GM21515 (cell line): ENCODE results near the gene GLI2.

Source experiments
- ATAC-seq: cut with Tn5 transposase; IDR thresholded peaks from one replicate; pipeline ENCODE4 v1.9.1; 2021; ENCODE audit not compliant: unreplicated experiment

The GLI2 gene

GRCh38 chr2:120737340-120738101 lies 1.9 kb downstream of the GLI2 start:
- no peak for ATAC-seq

- no peak for ATAC-seq
Observed at GRCh38 chr2:120738117-120738516, 2.4 kb downstream of the GLI2 start.

DNA sequence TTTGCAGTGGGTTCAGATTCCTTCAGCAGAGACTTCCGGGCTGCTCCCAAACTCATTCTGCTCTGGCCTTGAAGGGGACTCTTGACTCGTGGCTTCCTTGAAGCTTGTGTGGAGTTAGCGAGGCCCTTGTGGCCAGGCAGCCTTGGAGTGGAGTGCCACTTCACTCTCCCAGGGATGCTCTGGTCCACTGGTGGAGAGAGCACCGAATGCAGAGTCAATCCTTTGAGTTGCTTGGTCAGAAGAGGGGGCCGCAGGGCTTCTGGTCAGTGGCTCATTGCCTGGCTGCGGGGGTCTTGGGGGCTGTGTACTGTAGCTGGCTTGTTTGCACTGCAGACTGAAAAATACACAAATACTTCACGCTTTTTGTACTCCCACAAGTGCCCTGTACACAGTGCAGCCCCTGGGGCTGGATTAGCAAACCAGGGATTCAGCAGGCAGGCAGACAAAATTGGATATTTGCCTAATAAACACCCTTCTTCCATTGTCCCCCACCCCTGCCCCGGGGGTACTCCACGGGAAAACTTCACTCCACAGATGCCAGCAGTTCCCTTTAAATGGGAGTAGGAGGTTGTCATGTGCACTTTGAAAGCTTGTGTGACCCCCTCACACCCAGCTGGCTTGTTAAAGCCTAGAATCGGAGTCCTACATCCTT lies 3.2 kb downstream of the GLI2 start:
- ATAC-seq = no peak

DNA sequence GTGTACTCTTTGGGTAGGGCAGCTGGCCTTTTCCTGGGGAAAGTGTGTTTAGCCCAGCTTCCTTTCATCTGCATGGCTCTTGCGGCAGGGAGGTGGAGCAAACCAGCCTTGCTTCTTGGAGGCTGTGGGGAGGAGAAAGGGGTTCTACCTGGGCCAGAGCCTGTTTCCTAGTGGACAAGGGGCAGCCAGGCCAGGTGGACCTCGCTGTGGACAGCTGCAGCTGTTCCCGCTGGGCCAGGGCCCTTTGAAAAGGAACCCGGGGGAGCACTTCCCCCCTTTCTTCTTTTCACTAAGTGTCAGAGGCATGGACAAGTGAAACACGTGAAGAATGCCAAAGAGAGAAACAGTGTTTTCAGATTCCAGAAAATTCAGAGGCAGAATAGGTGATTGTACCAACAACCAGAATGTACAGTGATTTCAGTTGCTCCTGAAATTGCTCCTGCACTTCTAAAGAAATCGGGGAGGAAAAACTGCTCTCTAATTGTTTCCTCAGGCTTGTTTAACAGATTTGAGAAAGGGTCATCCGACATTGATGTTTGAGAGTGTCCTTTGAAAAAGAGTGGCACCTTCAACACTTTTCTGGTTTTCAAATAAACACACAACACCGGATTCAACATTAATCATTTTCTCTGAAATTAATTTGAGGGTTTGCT lies 3.9 kb downstream of the GLI2 start:
- no peak for ATAC-seq

GRCh38 chr2:120740375-120740764 lies 4.7 kb downstream of the GLI2 start:
- ATAC-seq = no peak

DNA sequence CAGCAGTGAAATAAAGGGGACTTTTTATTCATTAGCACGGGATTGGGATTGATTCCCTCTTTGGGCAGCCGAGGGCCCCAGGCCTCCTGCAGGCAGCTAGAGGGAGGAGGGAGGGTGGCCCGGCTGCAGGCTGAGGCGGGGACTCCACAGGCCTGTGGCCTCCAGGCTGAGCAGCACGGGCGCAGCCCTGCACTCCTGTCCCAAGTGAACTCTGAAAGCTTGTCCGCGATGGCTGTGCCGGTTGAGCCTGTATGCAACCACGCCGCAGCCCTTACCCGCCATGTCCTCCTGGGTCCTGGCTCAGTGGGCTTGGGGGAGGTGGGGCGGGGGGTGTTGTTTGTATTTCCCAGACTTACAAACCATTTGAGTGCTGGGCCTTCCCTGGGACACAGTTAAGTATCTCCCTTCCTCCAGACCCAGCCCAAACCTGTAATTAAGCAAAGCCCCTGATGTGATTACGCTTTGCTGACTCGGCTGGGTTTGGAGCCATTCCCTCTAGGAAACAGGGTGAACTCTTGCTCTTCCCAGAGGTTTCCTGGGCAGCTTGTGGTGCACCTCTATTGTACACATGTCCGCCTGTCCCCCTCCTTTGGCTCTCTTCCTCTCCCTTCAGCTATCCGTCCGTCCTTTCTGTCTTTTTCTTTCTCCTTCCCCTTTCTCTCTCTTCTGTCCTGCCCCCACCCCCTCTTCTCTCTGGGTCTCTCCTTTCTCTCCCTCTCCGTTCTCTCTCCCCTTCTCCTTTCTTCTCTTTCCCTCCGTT lies 5.3 kb downstream of the GLI2 start:
- ATAC-seq = no peak

DNA sequence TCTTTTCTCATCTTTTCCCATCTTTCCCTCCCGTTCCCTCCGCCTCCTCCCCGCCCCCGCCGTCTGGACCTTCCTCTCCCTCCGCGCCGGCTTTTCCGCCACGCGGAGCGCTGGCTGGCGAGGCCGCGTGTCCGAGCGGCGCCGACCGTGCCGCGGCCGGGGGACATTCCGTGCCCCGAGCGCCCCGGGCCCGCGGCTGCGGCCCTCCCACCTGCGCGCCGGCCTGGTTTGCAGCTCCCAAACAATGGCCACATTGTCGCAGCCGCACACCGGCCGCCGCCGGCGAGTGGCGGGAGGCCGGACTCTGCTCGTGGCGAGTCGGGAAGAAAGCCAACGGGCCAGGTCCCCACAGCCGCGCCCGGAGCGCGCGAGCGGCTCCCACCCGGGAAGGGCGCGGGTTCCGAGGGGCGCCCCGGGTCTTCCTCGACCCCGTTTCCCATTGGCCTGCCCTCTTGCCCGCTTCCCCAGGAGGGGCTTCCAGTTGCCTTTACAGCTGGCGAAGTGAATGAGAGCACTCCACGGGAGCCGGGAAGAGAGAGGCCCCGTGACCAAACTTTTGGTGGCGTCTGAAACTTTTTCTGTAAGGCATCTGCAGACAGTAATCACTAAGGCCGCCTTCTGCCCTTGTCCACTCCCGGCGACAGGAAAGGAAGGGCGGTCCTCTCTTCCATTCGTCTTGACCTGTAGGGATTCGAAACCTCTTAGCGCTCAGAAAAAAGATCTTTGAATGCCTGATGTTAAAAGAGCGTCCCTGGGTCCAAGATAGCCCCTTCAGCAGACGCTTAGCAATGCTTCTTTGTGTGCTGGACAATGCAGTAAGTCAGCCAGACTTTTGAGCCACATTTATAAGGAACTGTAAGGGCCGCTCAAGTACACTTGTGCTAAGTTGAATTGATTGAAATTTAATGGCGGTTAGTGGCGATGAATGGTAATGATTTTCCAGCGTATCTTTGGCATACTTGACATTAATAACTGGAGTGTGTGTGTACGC lies 6.2 kb downstream of the GLI2 start:
- no peak for ATAC-seq

- no peak for ATAC-seq
Observed at GRCh38 chr2:120743657-120744056, 8.0 kb downstream of the GLI2 start.

GRCh38 chr2:120744817-120745216 lies 9.1 kb downstream of the GLI2 start:
- no peak for ATAC-seq

DNA sequence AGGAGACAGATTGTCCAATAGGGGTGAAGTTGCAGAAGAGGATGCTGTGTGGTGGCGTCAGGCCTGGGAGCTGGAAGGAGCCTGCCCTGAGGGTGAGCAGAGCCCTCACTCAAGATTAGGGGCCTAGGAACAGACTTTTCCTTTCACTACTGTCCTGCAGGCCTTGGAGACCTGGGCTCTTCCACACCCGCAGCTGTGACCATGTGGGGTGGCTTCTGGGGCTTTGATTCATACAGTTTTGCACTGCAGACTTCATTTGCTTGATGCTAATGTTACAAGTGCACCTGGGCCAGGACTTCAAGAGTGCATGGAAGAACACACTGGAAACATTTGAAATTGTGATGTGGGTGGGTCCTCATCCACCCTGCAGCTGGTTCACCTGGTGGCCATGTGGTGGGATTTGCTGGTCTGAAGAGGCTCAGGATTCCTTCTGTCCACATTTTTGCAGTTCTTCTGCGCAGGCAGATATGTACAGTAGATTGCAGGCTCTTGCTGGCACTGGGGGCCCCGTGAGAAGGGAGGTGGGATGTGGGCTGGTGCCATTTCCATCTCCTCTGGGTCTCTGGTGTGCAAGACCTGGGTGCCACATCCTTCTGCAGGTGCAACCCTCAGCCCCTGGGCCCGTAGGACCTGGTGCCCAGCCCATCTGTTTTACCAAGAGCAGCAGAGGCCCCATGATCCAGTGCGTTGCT lies 9.9 kb downstream of the GLI2 start:
- ATAC-seq = no peak

DNA sequence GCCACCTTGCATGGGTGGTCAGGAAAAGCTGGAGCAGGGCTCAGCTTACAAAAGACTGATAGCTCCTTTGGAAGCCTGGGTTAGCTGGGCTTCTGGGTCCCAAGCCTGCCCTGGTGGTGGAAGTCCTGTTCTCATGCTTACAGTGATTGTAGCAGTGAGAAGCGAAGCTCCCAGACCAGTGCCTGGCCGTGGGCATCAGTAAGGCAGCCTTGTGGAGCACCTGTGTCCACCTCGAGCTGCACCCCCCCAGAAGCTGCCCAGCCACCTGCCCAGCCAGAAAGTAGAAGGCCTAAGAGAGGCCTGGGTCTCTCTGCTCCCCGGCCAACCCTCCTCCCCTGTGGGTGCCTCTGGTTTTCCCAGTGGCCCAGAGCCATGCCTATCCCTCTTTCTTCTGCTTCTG lies 10.5 kb downstream of the GLI2 start:
- ATAC-seq = no peak

DNA sequence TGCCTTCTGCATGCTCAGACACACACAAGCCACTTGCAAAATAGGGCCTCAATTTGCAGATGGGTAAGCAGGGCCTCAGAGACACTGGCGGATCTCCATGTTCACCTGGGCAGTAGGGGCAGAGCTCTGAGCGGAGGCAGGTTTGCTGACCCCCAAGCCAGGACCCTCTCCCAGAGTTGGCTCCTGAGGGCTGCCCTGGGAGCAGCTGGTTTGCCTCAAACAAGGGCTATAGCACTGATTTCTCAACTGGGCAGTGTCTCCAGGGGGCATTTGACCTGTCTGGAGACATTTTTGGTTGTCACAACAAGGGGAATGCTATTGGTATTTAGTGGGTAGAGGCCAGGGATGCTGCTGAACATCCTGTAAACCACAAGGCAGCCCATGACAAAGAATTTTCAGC lies 11.6 kb downstream of the GLI2 start:
- no peak for ATAC-seq

DNA sequence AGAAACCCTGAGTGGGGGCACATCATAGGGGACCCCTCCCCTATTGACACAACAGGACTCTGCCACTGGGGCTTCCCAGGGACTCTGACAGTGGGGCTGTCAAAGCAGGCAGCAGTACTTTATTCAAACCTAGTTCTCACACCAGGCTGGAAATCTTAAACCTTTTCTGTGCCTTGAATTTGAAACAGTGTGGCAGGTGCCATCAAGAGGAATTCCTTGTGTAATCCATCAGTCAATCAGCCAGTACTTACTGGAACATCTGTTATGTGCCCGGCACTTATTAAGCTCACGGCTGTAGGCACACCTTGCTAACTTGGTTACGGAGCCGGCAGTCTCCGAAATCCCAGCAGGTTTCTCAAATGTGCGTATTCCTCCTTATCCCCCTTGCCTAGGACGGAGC lies 12.0 kb downstream of the GLI2 start:
- ATAC-seq = no peak

- no peak for ATAC-seq
Observed at GRCh38 chr2:120748310-120748709, 12.6 kb downstream of the GLI2 start.

DNA sequence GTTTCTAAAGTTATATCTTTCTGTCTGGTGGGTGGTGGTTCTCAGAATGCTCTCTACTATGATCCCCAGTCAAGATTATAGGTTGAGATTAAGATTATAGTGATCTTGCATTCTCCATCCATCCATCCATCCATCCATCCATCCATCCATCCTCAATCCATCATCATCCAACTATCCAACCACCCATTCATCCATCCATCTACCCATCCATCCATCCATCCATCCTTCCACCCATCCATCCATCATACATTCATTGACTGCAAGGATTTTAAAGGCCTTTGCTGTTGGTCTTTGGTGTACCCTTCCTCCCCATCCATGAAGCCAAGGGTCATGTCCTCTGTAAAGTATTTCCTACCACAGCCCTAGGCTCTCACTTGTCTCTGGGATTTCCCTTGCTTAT lies 13.1 kb downstream of the GLI2 start:
- ATAC-seq = no peak

DNA sequence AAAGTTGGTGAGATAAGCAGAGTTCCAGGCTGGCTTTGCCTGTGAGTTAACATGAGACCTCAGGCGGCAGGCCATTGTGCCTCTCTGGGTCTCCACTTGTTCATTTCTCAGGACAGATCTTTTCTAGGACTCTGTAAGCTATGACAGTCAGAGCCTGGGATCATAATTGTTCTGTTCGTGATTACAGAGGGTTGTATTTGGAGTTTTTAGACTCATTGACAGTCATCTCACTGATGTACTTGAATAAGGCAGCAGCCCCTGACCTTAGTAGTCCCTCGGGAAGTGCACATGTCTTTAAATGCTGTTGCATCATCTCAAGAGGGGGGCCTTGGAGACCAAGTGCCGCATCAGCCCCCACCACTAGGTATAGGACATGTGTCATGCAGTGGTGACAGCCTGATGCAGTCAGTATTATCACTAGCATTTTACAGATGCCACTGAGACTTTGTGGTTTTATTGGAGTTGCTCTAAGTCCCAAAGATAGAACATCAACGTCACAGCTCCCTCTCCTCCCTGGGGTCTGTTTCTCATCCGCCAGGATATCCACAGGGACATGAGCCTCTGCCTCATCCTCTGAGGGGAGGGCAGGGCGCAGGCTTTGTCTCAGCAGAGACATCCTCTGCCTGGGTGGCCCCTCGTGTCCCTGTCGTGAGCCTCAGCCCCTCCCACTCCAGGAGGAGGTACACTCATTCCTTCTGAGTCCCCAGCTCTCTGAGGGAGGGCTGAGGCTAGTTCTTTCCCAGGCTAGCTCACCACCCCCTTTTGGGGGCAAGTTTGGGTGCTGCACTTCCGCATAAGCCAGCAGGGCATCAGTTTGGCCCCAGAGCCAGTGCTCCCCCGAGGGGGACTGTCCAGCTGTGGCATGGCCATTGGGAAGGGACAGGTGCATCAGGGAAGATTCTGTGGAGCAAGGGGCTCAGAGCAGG lies 14.1 kb downstream of the GLI2 start:
- ATAC-seq = no peak

DNA sequence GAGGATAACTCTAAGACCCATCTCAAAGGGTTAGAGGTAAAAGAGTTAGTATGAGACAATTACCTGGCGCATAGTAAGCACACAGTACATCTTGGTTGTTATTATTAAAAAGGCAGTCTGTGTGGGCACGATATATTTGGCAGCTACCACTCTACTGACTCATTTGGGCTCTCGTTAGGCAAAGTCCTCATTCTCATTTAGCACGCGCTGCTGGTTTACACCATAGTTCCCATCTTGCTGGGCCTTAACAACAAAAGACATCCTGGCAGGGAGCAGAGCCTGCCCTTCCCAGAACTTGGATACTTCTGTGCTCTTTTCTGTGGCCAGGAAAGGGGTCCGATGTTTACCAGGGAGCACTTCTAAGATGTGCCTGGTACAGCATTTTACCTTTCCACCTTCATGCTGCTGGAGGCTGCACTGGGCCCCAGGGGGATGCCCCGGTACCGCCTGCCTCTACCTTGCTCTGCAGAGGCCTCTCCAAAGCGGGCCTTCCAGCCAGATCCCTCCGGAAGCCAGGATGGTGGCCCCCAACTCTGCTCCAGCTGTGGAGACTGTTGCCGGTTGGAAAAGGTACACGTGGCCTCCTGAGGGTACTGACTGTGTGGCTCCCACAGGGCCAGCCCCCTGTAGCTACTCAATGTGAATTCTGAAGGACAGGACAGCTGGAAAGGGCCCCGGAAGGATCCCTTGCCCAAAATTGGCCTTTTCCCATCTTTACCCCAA lies 15.0 kb downstream of the GLI2 start:
- no peak for ATAC-seq

- no peak for ATAC-seq
Observed at GRCh38 chr2:120751553-120751952, 15.9 kb downstream of the GLI2 start.
